ENCODE results near the gene STIMATE.

Gene STIMATE

DNA sequence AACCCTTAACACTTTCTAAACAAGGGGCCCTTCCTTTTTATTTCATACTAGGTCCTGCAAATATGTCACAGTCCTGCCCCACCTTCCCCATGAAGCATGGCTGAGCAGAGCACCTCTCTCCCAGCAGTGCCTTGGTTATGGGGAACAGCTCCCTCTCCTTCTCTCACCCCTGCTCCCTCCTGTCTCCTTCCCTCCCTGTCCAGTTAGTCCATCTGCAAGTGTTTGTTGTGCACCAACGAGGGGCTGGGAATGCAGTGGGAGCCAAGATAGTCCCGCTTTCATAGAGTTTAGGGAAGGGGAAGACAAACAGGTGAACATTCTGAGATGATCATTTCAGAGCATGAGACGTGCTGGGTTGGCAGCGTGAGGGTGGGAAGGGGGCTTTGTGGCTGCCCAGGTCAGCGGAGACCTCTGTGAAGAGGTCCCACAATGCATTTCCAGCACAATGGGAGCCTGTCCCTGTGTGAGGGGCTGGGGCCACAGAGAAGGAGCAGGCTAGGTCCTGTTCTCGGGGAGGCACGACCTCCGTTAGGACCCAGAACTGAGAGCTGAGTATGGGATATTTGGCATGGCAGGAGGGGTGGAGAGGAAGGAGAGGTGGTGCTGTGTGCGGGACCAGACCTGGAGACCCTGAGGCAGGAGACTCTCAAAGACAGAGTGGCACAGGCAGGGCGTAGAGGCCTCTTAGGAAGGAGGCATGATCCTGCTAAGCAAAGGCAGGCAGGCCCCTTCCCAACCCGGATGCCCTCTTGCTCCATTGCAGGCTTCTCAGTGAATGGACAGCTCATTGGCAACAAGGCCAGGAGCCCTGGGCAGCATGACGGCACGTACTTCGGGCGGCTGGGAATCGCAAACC lies 108.2 kb downstream of the STIMATE start:
- no peak for DNase-seq

DNA sequence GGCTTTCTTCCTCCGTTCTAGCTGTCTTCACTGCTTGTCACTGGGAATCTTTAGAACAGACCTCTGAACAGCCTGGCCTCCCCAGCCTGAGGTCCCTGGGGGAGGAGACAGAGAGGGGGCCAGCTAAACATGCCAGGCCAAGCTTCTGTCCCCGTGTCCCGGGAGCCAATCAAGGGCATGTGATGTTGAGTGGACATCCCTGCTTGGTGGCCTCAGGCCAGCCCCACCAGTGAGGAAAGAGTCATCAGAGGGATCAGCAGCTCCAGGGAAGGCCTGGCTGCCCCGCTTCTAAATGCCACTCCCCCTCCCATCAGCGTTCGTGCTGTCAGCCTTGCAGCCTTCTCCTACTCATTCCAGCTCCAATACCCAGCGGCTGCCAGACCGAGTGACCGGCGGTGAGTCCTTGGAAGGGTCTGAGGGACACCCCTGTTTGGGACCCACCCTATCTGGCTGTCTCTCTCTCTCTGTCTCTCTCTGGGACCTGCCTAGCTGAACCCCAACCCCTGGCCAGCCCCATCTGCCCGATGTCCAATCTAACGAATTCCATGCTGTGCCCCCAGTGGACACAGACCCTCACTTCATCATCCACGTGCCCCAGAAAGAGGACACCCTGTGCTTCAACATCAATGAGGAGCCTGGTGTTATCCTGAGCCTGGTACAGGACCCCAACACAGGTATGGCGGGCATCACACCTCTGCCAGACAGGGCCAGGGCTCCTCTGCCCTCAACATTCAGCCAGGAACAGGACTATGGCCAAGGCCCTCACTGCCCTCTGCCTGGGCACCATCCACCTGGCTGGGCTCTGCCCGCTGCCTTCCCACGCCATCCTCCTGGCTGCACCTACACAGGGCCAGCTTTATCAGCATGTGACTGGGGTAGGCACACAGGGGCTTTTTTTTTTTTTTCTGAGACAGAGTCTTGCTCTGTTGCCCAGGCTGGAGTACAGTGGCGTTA lies 109.4 kb downstream of the STIMATE start:
- DNase-seq: no peak

DNA sequence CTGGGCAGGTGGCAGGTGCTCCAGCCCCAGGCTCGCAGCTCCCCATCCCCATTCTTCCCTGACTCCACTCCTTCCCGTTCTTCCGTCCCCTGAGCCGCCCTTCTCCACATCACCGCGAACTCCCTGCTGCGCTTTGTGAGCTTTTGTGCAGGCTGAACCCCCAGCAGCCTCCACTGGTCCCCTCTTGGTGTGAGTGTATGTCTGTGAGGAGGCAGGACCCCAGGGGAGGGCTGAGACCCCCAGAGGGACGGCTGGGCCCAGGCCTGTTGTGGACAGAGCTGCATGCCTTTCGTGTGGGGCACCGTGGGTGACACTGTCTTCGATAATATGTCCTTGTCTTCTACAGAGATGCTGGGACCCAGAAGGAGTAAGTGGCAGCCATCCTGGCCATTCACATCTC lies 110.1 kb downstream of the STIMATE start:
- no peak for DNase-seq
